Epidermal melanocyte (primary cell): ENCODE results near the gene NYNRIN.

Experiments
- DNase-seq: peaks from one replicate; pipeline ENCODE4 v3.0.0; 2011; ENCODE audit warnings: low spot score; ENCODE audit not compliant: insufficient read length

NYNRIN gene

GRCh38 chr14:24414732-24415420, 16.1 kb downstream of the NYNRIN start:
- no peak for DNase-seq

DNA sequence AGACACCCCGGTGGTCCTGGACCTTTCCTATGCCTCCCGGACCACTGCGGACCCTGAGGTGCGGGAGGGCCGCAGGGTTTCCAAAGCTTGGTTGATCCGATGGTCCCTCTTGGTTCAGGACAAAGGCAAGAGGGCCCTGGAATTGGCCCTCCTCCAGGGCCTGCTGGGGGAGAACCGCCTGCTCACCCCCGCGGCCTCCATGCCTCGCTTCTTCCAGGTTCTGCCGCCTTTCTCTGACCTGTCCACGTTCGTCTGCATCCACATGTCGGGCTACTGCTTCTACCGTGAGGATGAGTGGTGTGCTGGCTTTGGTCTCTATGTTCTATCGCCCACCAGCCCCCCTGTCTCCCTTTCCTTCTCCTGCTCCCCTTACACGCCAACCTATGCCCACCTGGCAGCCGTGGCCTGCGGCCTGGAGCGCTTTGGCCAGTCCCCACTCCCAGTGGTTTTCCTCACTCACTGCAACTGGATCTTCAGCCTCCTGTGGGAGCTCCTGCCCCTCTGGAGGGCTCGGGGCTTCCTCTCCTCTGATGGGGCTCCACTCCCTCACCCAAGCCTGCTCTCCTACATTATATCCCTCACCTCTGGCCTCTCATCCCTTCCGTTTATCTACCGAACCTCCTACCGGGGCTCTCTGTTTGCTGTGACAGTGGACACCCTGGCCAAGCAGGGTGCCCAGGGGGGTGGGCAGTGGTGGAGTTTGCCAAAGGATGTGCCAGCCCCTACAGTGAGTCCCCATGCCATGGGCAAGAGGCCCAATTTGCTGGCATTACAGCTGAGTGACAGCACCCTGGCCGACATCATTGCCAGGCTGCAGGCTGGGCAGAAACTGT, 16.8 kb downstream of the NYNRIN start:
- DNase-seq, result no peak

GRCh38 chr14:24416254-24416931, 17.6 kb downstream of the NYNRIN start:
- DNase-seq, result no peak

- no peak for DNase-seq
These were observed 18.3 kb downstream of the NYNRIN start for GRCh38 chr14:24416932-24417619.

- no peak for DNase-seq
These were observed 19.2 kb downstream of the NYNRIN start for GRCh38 chr14:24417832-24418491.

GRCh38 chr14:24418492-24418873, 19.7 kb downstream of the NYNRIN start:
- no peak for DNase-seq

GRCh38 chr14:24422261-24422660, 23.5 kb downstream of the NYNRIN start:
- no peak for DNase-seq

- no peak for DNase-seq
These were observed 24.1 kb downstream of the NYNRIN start for GRCh38 chr14:24422694-24423601.

DNA sequence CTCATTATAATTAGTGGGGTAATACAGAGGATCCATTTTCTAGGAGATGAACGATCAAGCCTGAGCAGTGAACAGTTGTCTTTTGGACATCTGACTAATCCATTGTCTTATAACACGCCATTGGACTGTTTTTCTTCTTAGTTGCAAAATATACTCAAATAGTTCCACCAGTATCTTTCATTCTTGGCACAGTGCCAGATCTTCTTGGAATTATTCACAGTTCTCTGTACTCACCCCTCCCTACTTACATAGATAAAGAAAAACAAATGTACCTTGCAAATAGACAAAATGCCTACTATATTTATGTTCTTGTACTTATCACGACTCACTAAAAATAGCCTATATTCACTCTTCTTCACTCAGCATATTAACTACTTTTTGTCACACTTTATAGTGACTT, 26.9 kb downstream of the NYNRIN start:
- peak; percentile 37 for DNase-seq

- no peak for DNase-seq
These were observed 27.5 kb downstream of the NYNRIN start for GRCh38 chr14:24426150-24426911.

- DNase-seq, result no peak
These were observed 28.2 kb downstream of the NYNRIN start for GRCh38 chr14:24426912-24427536.

DNA sequence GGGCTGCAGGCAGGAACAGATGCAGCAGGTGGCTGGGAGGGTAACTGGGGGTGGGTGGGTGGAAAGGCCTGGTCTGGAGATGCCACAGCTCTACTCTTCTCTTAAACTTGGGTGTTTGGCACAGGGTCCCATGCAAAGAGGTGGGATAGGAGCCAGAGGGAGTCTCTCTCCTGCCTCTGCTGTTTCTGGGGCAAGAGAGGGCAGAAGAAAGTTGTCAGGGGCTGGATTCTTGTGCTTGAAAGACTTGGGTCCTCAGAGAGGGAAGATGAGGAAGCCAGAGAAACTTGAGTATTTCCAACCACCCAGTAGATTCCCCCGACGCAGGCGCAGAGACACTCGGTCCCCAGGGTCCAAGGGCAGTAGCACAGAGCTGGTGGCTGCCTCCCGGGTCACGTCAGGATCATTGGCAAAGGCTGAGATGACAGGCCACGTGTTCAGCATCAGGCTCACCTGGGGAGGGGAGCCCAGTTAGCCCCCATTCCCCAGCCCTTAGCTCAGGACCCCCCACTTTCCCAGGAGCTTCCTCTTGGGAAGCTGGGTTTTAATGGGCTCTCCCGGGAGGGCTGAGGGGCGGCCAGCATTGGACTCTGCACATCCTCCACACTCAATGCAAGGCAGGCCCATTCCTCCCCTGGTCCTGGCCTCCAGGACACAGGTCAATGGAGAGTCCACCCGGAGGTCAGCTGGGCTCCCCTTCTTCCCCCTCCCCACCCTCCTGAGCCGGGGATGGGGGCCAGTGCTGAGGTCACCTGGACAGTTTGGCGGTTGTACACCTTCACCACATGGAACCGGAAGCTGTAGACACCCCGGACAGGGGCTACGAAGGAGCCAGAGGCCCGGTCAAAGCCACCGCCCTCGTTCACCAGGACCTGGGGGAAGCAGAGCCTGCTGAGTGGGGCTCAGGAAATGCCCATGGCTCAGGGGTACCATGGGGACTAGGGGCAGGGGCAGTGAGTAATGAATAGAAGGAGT, 29.0 kb downstream of the NYNRIN start:
- no peak for DNase-seq

DNA sequence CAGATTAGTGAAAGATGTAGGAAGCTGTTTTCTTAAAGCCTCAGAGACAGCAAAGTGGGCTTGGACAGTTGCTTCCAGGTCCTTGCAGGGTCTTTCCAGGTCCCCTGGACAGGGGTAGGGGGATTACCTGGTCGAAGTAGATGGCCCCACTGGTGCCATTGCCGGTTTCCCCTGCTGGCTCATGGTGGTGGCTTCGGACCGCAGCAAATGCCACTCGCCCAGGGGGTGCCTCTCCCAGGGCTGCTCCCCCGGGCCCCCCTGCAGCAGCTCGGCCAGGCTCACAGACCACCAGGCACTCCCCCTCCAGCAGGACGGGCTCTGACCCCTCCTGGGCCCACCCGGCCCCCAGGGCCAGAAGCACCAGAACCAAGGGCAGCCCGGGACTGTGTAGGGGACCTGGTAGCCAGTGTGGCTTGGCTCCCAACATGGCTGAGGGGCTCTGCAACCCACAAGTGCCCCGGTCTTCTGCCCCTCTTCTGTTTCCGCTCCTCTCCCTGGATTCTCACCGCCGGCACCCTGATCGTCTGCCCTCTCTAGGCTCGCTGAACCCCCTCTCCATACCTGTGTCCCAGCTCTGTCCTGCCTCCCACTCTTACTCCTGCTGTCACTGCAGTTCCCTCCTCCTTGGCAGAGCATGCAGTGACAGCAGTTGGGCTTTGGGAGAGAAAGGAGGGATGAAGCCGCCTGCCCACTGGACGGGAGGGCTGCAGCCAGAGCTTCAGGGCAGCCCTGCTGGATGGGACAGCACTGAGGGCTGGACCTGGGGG, 30.0 kb downstream of the NYNRIN start:
- DNase-seq, result no peak

GRCh38 chr14:24429395-24430142, 30.8 kb downstream of the NYNRIN start, which contains the start of the genes CBLN3 and KHNYN:
Gene CBLN3 (minus strand): TSS chr14:24429668. CDS start chr14:24429054, 614 bp downstream.
Gene KHNYN (plus strand): TSS chr14:24429954. CDS start chr14:24430731, 777 bp downstream.
- DNase-seq, result peak; percentile 94

- peak; percentile 73 for DNase-seq
These were observed 31.4 kb downstream of the NYNRIN start for GRCh38 chr14:24430143-24430681.
